ENCODE measurements around the gene GRIP2. TPM values are rescaled to one million over a fixed set of nuclear protein-coding genes. Genes with fewer than 3 reads are reported as not detected.

The GRIP2 gene
- total RNA-seq: 0.52 TPM
- long read RNA-seq, partial matches to known transcripts: 1 of 1 reads
- long read RNA-seq, other reads (novel, unspliced or antisense): 0 of 1 reads

DNA sequence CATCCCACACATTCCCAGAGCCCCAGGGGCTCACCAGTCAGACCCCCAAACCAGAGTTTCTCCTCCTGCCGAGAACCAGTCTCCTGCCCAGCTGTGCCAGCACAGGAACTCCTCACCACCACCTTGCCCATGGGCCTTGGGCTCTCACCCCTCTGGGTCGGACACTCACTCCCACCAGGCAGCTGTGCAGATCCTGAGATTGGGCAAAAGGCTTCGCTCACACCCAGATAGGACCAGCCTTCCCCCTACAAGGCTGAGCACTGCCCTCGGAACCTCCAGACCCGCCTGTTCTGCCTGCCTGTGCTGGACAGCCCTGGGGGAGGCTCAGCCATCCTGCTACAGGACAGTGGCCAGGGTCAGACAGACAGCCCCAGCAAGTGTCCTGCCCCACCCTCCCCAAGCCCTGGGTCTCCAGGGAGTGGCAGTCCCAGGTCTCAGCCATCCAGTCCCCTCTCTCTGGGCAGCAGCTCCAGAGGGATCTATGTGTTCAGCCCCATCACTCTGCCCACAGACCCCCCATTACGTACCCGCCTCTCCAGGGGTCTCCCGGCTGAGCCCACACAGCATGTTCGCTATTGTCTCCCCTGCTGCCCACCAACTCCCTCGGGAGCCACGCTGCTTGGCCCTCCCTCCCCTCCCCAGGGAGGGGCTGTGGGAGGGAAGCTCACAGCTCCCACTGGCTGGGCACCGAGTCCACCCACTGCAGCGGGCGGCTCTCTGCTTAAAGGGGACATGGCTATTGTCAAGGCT, at the start of gene GRIP2:
GRIP2 (minus strand) TSS at position 601 of the 750 bp plus-strand sequence; CDS start at position 567, 34 bp downstream.
- TF ChIP-seq CTCF (IDR thresholded peaks at IDR 0.05): no peak
- Histone ChIP-seq H3K4me3 (no peak within 1 kb of the TSS), H3K36me3 (no peaks in the 10 kb centered on the region), H3K27ac (no peak within 1 kb of the TSS), H3K9me3 (no peaks in the 10 kb centered on the region), H3K4me1 (no peaks in the 10 kb centered on the region), H3K27me3 (peaks cover 6% of the 10 kb centered on the region)
- DNase-seq (no peak), ATAC-seq (no peak)
- intact Hi-C loops (cut with DNase I): no loop called here

DNA sequence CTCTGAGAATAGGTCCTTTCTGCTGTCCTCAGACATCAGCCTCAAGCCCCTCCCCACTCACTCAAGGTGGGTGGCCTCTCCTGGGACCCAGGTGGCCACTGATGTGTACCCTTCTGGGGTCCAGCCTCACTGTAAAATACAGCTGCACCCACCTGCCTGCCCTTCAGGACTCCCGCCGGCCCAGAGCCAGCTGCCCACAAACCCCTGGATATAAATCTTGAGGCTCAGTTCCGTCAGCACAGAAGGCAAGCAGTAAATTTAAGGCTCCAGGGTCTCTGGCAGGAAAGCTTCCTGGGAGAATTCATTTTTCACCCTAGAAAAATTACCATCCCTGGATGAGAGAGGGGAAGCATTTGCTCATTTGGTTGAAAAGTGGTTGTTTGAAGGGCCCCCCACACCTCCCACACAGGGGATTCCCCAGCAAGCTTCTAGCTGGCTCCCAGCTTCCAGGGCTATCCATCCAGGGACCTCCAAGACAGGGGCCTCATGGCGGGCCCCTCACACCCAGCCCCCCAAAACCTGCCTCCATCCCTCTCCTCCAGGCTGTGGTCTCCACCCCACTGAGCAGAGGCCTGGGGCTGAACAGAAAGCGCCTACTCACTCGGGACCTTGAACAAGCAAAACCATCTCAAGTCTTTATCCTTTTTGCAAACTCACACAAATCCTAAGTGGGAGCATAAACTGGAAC, 48.4 kb upstream of the GRIP2 start:
- no peaks in the 10 kb centered on the region for H3K4me1 ChIP-seq
- no peak overlapping the region for H3K4me3 ChIP-seq
- DNase-seq (no peak), ATAC-seq (no peak)
- TF ChIP-seq CTCF (IDR thresholded peaks at IDR 0.05): no peak
- no peaks in the 10 kb centered on the region for H3K36me3 ChIP-seq
- intact Hi-C loops (cut with DNase I): no loop called here
- H3K9me3 ChIP-seq: no peaks in the 10 kb centered on the region
- no peak overlapping the region for H3K27ac ChIP-seq
- H3K27me3 ChIP-seq: no peaks in the 10 kb centered on the region

- Histone ChIP-seq H3K27me3 (no peaks in the 10 kb centered on the region), H3K36me3 (no peaks in the 10 kb centered on the region), H3K9me3 (no peaks in the 10 kb centered on the region), H3K4me1 (no peaks in the 10 kb centered on the region), H3K4me3 (no peak overlapping the region), H3K27ac (no peak overlapping the region)
- TF ChIP-seq CTCF (IDR thresholded peaks at IDR 0.05): no peak
- no peak for DNase-seq
- ATAC-seq: no peak
- intact Hi-C loops (cut with DNase I): no loop called here
Measured at GRCh38 chr3:14587740-14588360, 47.7 kb upstream of the GRIP2 start.

- DNase-seq (no peak), ATAC-seq (no peak)
- Histone ChIP-seq H3K36me3 (no peaks in the 10 kb centered on the region), H3K27me3 (no peaks in the 10 kb centered on the region), H3K4me3 (no peak overlapping the region), H3K4me1 (no peaks in the 10 kb centered on the region), H3K27ac (no peak overlapping the region), H3K9me3 (no peaks in the 10 kb centered on the region)
- no peak for TF ChIP-seq CTCF (IDR thresholded peaks at IDR 0.05)
- intact Hi-C loops (cut with DNase I): no loop called here
Measured at GRCh38 chr3:14586611-14587010, 46.5 kb upstream of the GRIP2 start.

DNA sequence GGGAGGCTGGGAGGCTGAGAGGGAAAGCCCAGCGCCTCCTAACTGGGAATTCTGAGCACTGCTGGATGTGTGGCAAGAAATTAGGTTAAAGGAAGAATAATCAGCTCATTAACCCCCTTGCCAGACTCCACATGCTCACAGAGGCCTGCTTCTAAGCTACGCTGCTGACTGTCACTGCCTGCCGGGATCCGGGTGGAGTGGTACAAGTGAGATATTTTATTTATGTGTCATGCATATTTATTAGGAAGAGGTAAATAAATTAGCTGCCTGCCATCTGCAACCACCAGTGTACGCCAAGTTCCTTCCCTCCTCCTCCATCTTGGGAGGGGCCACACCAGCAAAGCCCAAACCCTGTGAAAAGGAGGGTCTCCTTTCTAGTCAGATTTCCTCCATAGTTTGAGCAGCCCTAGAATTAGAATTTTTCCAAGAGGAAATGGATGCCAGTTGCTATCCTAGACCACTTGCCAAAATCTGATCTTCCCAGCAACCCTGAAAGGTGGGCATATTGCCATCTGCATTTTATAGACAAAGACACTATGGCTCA, 43.5 kb upstream of the GRIP2 start:
- Histone ChIP-seq H3K9me3 (no peaks in the 10 kb centered on the region), H3K4me1 (no peaks in the 10 kb centered on the region), H3K27me3 (no peaks in the 10 kb centered on the region), H3K36me3 (no peaks in the 10 kb centered on the region), H3K4me3 (no peak overlapping the region), H3K27ac (no peak overlapping the region)
- ATAC-seq (no peak), DNase-seq (no peak)
- TF ChIP-seq CTCF (IDR thresholded peaks at IDR 0.05): no peak
- intact Hi-C loops (cut with DNase I): no loop called here
